Heart left ventricle (tissue), 16 donors: Measurements from ENCODE around the gene C1orf115. TPM values are rescaled to one million over a fixed set of nuclear protein-coding genes. Genes with fewer than 3 reads are reported as not detected.
A peak's percentile ranks its signal among the peaks of the same experiment; 100 is the strongest.

ENCODE experiments used
- ATAC-seq, 4 donors: fragments of 200-7000 bp; cut with Tn5 transposase; one replicate each; pipeline ENCODE4 v1.9.1; 2020 to 2022; ENCODE audit warnings: moderate library complexity in 4 of 4, mild to moderate bottlenecking in 3 of 4, moderate number of reproducible peaks in 1 of 4
- DNase-seq, 5 donors: peaks; one replicate each; pipeline ENCODE4 v3.0.0-alpha.2; 2020
- H3K27ac ChIP-seq, 12 donors: fragments of 200-600 bp; sonication (generic) in 4 of 12; one replicate each; pipeline versions ENCODE4 v1.5.0 to v1.8.0; 2016 to 2022; ENCODE audit warnings: mild to moderate bottlenecking in 2 of 12
- H3K27me3 ChIP-seq, 9 donors: fragments of 200-600 bp; sonication (generic) in 2 of 9; one replicate each; pipeline versions ENCODE4 v1.5.1 to v1.8.0; 2016 to 2022; ENCODE audit warnings: mild to moderate bottlenecking in 3 of 9
- H3K36me3 ChIP-seq, 9 donors: fragments of 200-600 bp; sonication (generic) in 2 of 9; one replicate each; pipeline versions ENCODE4 v1.5.0 to v1.8.0; 2018 to 2022; ENCODE audit warnings: mild to moderate bottlenecking in 2 of 9
- H3K4me1 ChIP-seq, 12 donors: fragments of 200-600 bp; sonication (generic) in 4 of 12; one replicate each; pipeline versions ENCODE4 v1.5.0 to v1.8.0; 2016 to 2022; ENCODE audit warnings: mild to moderate bottlenecking in 3 of 12
- H3K4me3 ChIP-seq, 12 donors: fragments of 200-600 bp; sonication (generic) in 4 of 12; one replicate each; pipeline versions ENCODE4 v1.5.0 to v1.8.0; 2017 to 2022; ENCODE audit warnings: mild to moderate bottlenecking in 9 of 12, moderate library complexity in 4 of 12
- H3K9me3 ChIP-seq, 12 donors: fragments of 200-600 bp; sonication (generic) in 4 of 12; one replicate each; pipeline versions ENCODE4 v1.5.0 to v1.8.0; 2016 to 2022; ENCODE audit warnings: mild to moderate bottlenecking in 1 of 12
- CTCF ChIP-seq, 12 donors: fragments of 200-600 bp; sonication (generic) in 4 of 12; IDR thresholded peaks; one replicate each; pipeline versions ENCODE4 v1.5.0 to v1.8.0; 2018 to 2022; ENCODE audit warnings: antibody characterized with exemption in 12 of 12, mild to moderate bottlenecking in 5 of 12
- POLR2A ChIP-seq, 2 donors: fragments of 450-650 bp; IDR thresholded peaks; one replicate each; pipeline ENCODE4 v1.6.1; 2017; ENCODE audit warnings: antibody characterized with exemption in 2 of 2, mild to moderate bottlenecking in 2 of 2, moderate library complexity in 2 of 2
- WGBS, 4 donors: extraction: QIAGEN DNeasy Blood & Tissue Kit in 2 of 4; methylation state at CpG; one replicate each; pipeline versions ENCODE4 v1.1.5 to v1.1.7; 2013 to 2018; 5-methylcytosine and 5-hydroxymethylcytosine counted together
- intact Hi-C, 10 donors: fragments of 100-400 bp; cut with DNase I; formaldehyde crosslinking; loops; one replicate each; pipeline versions ENCODE4 v1.11.1 to v1.14.2; 2022
- polyA plus RNA-seq, 2 donors: library from polyadenylated mRNA; stranded (reverse); fragments of 200-250 nt; gene quantifications; one replicate each; pipeline ENCODE4 v1.2.3, GENCODE V29; 2013
- total RNA-seq, 9 donors: library from RNA; depleted of rRNA in 2 of 9; stranded (reverse); fragments of >200 nt in 2 of 9; fragmentation: NEBNext Ultra II Directional in 3 of 9; extraction: Animal tissue kit (Norgen Biotek cat#: 25700) in 3 of 9; gene quantifications; one replicate each; pipeline versions ENCODE4 v1.1.0 to v1.2.4, GENCODE V29; 2016 to 2023
- donor health status: ischemic (EF 13 %, LVEDD 7.1; RV severe dilation, severe dysfunction).
- donor health status: healthy with polysubstance abuse.
- donor health status: DM: no; HTN: yes; CAD: no.
- donor health status: DM: no; HTN: no; CAD: no.
- donor health status: ischemic (EF 25% LVEDD 6.9; RV normal size, moderate dysfunction).
- donor health status: ischemic (EF 25% LVEDD 5.7; RV mildly dilated, moderate dysfunction).
- donor health status: healthy.
- donor health status: DM: yes; HTN: yes; CAD: no.
- donor health status: ischemic (EF 35%, LVEDD 5.7; RV mildly dilated, moderate dysfunction).
- donor health status: nonischemic (EF 11% LVEDD 7.7; RV severe dilation, severe dysfunction).
- donor health status: DM: yes; HTN: yes; CAD: no.
- donor health status: PGD.
- donor health status: ischemic (EF 29% LVEDD 5.4; RV normal size, mild dysfunction).
- donor health status: nonischemic (EF 23%, LVEDD 6.1; RV moderate dilation, normal function).

The C1orf115 gene
- total and polyA plus RNA-seq, 11 donors = 8.5 to 39.0 (median 16.3) TPM

GRCh38 chr1:220700556-220701179, 10.5 kb downstream of the C1orf115 start:
- Histone ChIP-seq H3K27me3 (no peaks in the 10 kb centered on the region), H3K4me1 (peaks cover 0 to 28% (median 15%) of the 10 kb centered on the region in 12 donors), H3K27ac (no peak overlapping the region), H3K4me3 (no peak overlapping the region), H3K9me3 (no peaks in the 10 kb centered on the region), H3K36me3 (peaks cover 0 to 9% (median 0%) of the 10 kb centered on the region in 9 donors)
- DNase-seq (no peak), ATAC-seq (peak in 1 of 4 donors; percentile 32)
- intact Hi-C loops = no loop called here
- no peak for TF ChIP-seq CTCF (IDR thresholded peaks at IDR 0.05)
- no peak for TF ChIP-seq POLR2A (IDR thresholded peaks at IDR 0.05)
- WGBS, 4 donors = 19 to 35% (median 27%) methylated on average over 2 of the region's 2 CpGs

DNA sequence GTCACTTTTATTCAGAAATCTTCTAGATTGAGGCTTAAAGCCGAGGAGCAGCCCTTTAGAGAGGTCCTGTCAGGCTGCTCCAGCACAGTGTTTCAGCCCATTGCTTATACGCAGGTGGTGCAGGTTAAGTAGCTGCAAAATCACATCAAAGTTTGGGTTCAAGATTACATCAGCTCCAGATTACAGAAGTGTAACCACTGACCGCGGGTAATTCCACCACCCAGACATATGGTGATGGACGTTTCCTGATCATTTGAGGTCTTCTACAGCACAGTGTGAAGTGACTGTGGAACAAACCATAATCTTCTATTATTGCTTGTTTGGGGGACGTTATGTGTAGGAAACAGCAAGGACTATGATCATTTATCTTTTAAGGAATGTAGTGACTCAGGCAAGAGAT, 11.8 kb downstream of the C1orf115 start:
- 69 to 74% (median 74%) methylated on average over 6 of the region's 6 CpGs for WGBS, 4 donors
- DNase-seq (no peak), ATAC-seq (no peak)
- Histone ChIP-seq H3K27ac (no peak overlapping the region), H3K9me3 (no peaks in the 10 kb centered on the region), H3K4me3 (no peak overlapping the region), H3K4me1 (peaks cover 0 to 39% (median 20%) of the 10 kb centered on the region in 12 donors), H3K27me3 (no peaks in the 10 kb centered on the region), H3K36me3 (peaks cover 0 to 7% (median 0%) of the 10 kb centered on the region in 9 donors)
- intact Hi-C loops = no loop called here
- TF ChIP-seq POLR2A (IDR thresholded peaks at IDR 0.05) = no peak
- TF ChIP-seq CTCF (IDR thresholded peaks at IDR 0.05) = no peak

GRCh38 chr1:220702733-220703270, 12.6 kb downstream of the C1orf115 start:
- H3K4me1 ChIP-seq = peaks cover 0 to 39% (median 20%) of the 10 kb centered on the region in 12 donors
- H3K27ac ChIP-seq = no peak overlapping the region
- no peaks in the 10 kb centered on the region for H3K9me3 ChIP-seq
- no peak overlapping the region for H3K4me3 ChIP-seq
- DNase-seq = no peak
- peak in 1 of 4 donors; percentile 45 for ATAC-seq
- 28 to 37% (median 35%) methylated on average over 5 of the region's 5 CpGs for WGBS, 4 donors
- no peaks in the 10 kb centered on the region for H3K27me3 ChIP-seq
- TF ChIP-seq CTCF (IDR thresholded peaks at IDR 0.05) (no peak), POLR2A (IDR thresholded peaks at IDR 0.05) (no peak)
- intact Hi-C loops = no loop called here
- peaks cover 0 to 3% (median 0%) of the 10 kb centered on the region in 9 donors for H3K36me3 ChIP-seq

- Histone ChIP-seq H3K36me3 (no peaks in the 10 kb centered on the region), H3K27ac (no peak overlapping the region), H3K27me3 (no peaks in the 10 kb centered on the region), H3K4me3 (no peak overlapping the region), H3K9me3 (no peaks in the 10 kb centered on the region), H3K4me1 (peaks cover 0 to 39% (median 20%) of the 10 kb centered on the region in 12 donors)
- ATAC-seq (no peak), DNase-seq (no peak)
- intact Hi-C loops = no loop called here
- TF ChIP-seq POLR2A (IDR thresholded peaks at IDR 0.05) (no peak), CTCF (IDR thresholded peaks at IDR 0.05) (no peak)
- 82 to 93% (median 92%) methylated on average over 4 of the region's 4 CpGs for WGBS, 4 donors
These were observed 13.1 kb downstream of the C1orf115 start for GRCh38 chr1:220703305-220703704.
